Natural killer cell (primary cell): ENCODE data around the gene EEFSEC. TPM values are rescaled to one million over a fixed set of nuclear protein-coding genes. Genes with fewer than 3 reads are reported as not detected.

ENCODE experiments used
- ATAC-seq, 3 donors: fragments of 150-1000 bp in 2 of 3; fragments of 200-7000 bp in 1 of 3; cut with Tn5 transposase; 1 replicate in 1 of 3; 2 replicates in 2 of 3; pipeline ENCODE4 v1.10.0; 2021; ENCODE audit warnings: mild to moderate bottlenecking in 2 of 3, moderate library complexity in 2 of 3
- DNase-seq, 2 donors: peaks; one replicate each; pipeline versions ENCODE4 v3.0.0 to v3.0.0-alpha.2; 2013 to 2021; ENCODE audit warnings: mixed read lengths in 1 of 2
- H3K27ac ChIP-seq: one replicate; pipeline ENCODE4 v1.5.1; 2013; ENCODE audit warnings: mild to moderate bottlenecking, low read length
- H3K27me3 ChIP-seq: one replicate; pipeline ENCODE4 v1.6.1; 2013; ENCODE audit warnings: low read length; ENCODE audit not compliant: control insufficient read depth, insufficient read depth
- H3K36me3 ChIP-seq: one replicate; pipeline ENCODE4 v1.6.1; 2013; ENCODE audit warnings: low read length; ENCODE audit not compliant: control insufficient read depth, insufficient read depth
- H3K4me1 ChIP-seq: one replicate; pipeline ENCODE4 v1.6.1; 2013; ENCODE audit warnings: low read length; ENCODE audit not compliant: control insufficient read depth, insufficient read depth
- H3K4me3 ChIP-seq: one replicate; pipeline ENCODE4 v1.5.1; 2013; ENCODE audit warnings: low read length
- H3K9me3 ChIP-seq: one replicate; pipeline ENCODE4 v1.6.1; 2013; ENCODE audit warnings: low read length; ENCODE audit not compliant: control insufficient read depth, insufficient read depth
- H3K27ac Mint-ChIP-seq, 2 donors: one replicate each; pipeline ENCODE4 v1.8.0; 2022; ENCODE audit warnings: mild to moderate bottlenecking in 2 of 2, mixed read lengths in 2 of 2, moderate library complexity in 1 of 2
- H3K27me3 Mint-ChIP-seq, 2 donors: one replicate each; pipeline ENCODE4 v1.8.0; 2022; ENCODE audit warnings: low read depth in 2 of 2, mixed read lengths in 2 of 2
- H3K36me3 Mint-ChIP-seq: one replicate; pipeline ENCODE4 v1.8.0; 2022; ENCODE audit warnings: mixed read lengths
- H3K4me1 Mint-ChIP-seq, 2 donors: one replicate each; pipeline ENCODE4 v1.8.0; 2022; ENCODE audit warnings: mixed read lengths in 2 of 2
- H3K4me3 Mint-ChIP-seq: one replicate; pipeline ENCODE4 v1.8.0; 2022; ENCODE audit warnings: mild to moderate bottlenecking, moderate library complexity, mixed read lengths
- H3K9me3 Mint-ChIP-seq, 2 donors: one replicate each; pipeline ENCODE4 v1.8.0; 2022; ENCODE audit warnings: mixed read lengths in 2 of 2
- WGBS: methylation state at CpG from one replicate; pipeline ENCODE4 v1.1.7; 2013; ENCODE audit warnings: missing lambda C conversion rate; ENCODE audit not compliant: insufficient coverage; 5-methylcytosine and 5-hydroxymethylcytosine counted together
- intact Hi-C: fragments of 100-400 bp; cut with micrococcal nuclease; formaldehyde crosslinking; loops from one replicate; pipeline ENCODE4 v1.14.2; 2022
- total RNA-seq, 4 donors: library from RNA; stranded (reverse); fragments of 120-200 nt in 1 of 4; gene quantifications; one replicate each; pipeline versions ENCODE4 v1.2.3 to v1.2.4, GENCODE V29; 2013 to 2022
- TF ChIP-seq, protein P1 (sequence below): fragments of 200-600 bp; IDR thresholded peaks from one replicate; pipeline ENCODE4 v1.8.0; 2022; ENCODE audit warnings: antibody characterized with exemption

The EEFSEC gene
- total RNA-seq, 3 donors from 2014 or later (not counting 1 experiment from before 2014, with no cell fraction given), result 16.7 to 18.9 (median 17.6) TPM

- Mint-ChIP-seq H3K4me3 (no peak overlapping the region), H3K27me3 (no peaks in the 10 kb centered on the region), H3K9me3 (no peaks in the 10 kb centered on the region), H3K27ac (no peak overlapping the region), H3K36me3 (no peaks in the 10 kb centered on the region), H3K4me1 (peaks cover 6 to 10% of the 10 kb centered on the region in 2 donors)
- intact Hi-C loops, result no loop called here
- H3K4me1 ChIP-seq, result no peaks in the 10 kb centered on the region
- no peak for DNase-seq
- H3K4me3 ChIP-seq, result no peak overlapping the region
- no peaks in the 10 kb centered on the region for H3K36me3 ChIP-seq
- no peak for ATAC-seq
- H3K9me3 ChIP-seq, result no peaks in the 10 kb centered on the region
- 95% methylated on average over 11 of the region's 11 CpGs for WGBS
- no peaks in the 10 kb centered on the region for H3K27me3 ChIP-seq
- TF ChIP-seq, protein P1, sequence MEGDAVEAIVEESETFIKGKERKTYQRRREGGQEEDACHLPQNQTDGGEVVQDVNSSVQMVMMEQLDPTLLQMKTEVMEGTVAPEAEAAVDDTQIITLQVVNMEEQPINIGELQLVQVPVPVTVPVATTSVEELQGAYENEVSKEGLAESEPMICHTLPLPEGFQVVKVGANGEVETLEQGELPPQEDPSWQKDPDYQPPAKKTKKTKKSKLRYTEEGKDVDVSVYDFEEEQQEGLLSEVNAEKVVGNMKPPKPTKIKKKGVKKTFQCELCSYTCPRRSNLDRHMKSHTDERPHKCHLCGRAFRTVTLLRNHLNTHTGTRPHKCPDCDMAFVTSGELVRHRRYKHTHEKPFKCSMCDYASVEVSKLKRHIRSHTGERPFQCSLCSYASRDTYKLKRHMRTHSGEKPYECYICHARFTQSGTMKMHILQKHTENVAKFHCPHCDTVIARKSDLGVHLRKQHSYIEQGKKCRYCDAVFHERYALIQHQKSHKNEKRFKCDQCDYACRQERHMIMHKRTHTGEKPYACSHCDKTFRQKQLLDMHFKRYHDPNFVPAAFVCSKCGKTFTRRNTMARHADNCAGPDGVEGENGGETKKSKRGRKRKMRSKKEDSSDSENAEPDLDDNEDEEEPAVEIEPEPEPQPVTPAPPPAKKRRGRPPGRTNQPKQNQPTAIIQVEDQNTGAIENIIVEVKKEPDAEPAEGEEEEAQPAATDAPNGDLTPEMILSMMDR, result no peak
- no peak overlapping the region for H3K27ac ChIP-seq
Observed at GRCh38 chr3:128318275-128318941, 165.1 kb downstream of the EEFSEC start.

- no peak for DNase-seq
- Mint-ChIP-seq H3K4me3 (no peak overlapping the region), H3K27ac (no peak overlapping the region), H3K27me3 (no peaks in the 10 kb centered on the region), H3K9me3 (no peaks in the 10 kb centered on the region), H3K4me1 (peaks cover 6 to 10% of the 10 kb centered on the region in 2 donors), H3K36me3 (no peaks in the 10 kb centered on the region)
- TF ChIP-seq, protein P1, result no peak
- Histone ChIP-seq H3K9me3 (no peaks in the 10 kb centered on the region), H3K4me1 (no peaks in the 10 kb centered on the region), H3K4me3 (no peak overlapping the region), H3K27me3 (no peaks in the 10 kb centered on the region), H3K27ac (no peak overlapping the region), H3K36me3 (no peaks in the 10 kb centered on the region)
- ATAC-seq, result no peak
- WGBS, result 97% methylated on average over 8 of the region's 8 CpGs
- intact Hi-C loops, result no loop called here
Observed at GRCh38 chr3:128319107-128319506, 165.8 kb downstream of the EEFSEC start.

DNA sequence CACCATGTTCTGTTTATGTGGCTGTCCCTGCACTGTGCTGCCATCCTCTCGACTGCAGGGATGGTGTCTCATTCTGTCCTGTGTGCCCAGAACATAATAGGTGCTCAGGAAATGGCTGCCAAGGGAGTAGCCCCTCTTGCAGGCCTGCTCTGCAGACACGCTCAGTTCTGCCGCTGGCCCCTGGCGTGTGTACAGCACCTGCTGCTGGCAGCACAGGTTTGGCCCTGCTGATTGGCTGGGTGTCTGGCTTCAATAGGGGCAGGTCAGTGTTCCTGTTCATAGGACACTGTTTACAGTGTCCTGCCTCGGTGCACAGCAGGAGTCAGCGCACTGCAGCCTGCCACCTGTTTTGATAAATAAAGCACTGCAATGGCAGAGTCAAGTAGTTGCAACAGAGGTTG is 166.5 kb downstream of the EEFSEC start:
- Histone ChIP-seq H3K4me3 (no peak overlapping the region), H3K36me3 (no peaks in the 10 kb centered on the region), H3K27me3 (no peaks in the 10 kb centered on the region), H3K9me3 (no peaks in the 10 kb centered on the region), H3K4me1 (no peaks in the 10 kb centered on the region), H3K27ac (no peak overlapping the region)
- Mint-ChIP-seq H3K27ac (no peak overlapping the region), H3K27me3 (no peaks in the 10 kb centered on the region), H3K4me1 (peaks cover 6 to 9% of the 10 kb centered on the region in 2 donors), H3K4me3 (no peak overlapping the region), H3K36me3 (no peaks in the 10 kb centered on the region), H3K9me3 (no peaks in the 10 kb centered on the region)
- DNase-seq (no peak), ATAC-seq (no peak)
- intact Hi-C loops, result no loop called here
- 94% methylated on average over 6 of the region's 6 CpGs for WGBS
- TF ChIP-seq, protein P1, result no peak
